Gastrocnemius medialis (tissue), 4 donors: ENCODE results near the gene CFAP97D1. TPM values are rescaled to one million over a fixed set of nuclear protein-coding genes. Genes with fewer than 3 reads are reported as not detected.

Experiments used
- ATAC-seq, 2 donors: fragments of 150-250 bp; one replicate each; pipeline ENCODE4 v1.9.1; 2016
- DNase-seq, 2 donors: peaks; one replicate each; pipeline ENCODE4 v3.0.0-alpha.2; 2019
- H3K27ac ChIP-seq, 4 donors: fragments of 200-600 bp; sonication (generic); 1 replicate in 1 of 4; 2 replicates in 3 of 4; pipeline ENCODE4 v1.5.1; 2016 to 2018; ENCODE audit warnings: mild to moderate bottlenecking in 2 of 4, moderate library complexity in 1 of 4
- H3K27me3 ChIP-seq, 3 donors: fragments of 200-600 bp; sonication (generic) in 2 of 3; 1 replicate in 1 of 3; 2 replicates in 2 of 3; pipeline versions ENCODE4 v1.5.1 to v1.6.0; 2016 to 2019; ENCODE audit warnings: mild to moderate bottlenecking in 1 of 3, moderate library complexity in 1 of 3
- H3K36me3 ChIP-seq, 2 donors: fragments of 200-600 bp; sonication (generic) in 1 of 2; one replicate each; pipeline ENCODE4 v1.5.1; 2017 to 2018
- H3K4me1 ChIP-seq, 2 donors: fragments of 200-600 bp; sonication (generic) in 1 of 2; one replicate each; pipeline ENCODE4 v1.5.1; 2016 to 2017; ENCODE audit warnings: mild to moderate bottlenecking in 2 of 2
- H3K4me3 ChIP-seq, 4 donors: fragments of 200-600 bp; sonication (generic) in 3 of 4; 1 replicate in 1 of 4; 2 replicates in 3 of 4; pipeline ENCODE4 v1.5.1; 2016 to 2019; ENCODE audit warnings: mild to moderate bottlenecking in 2 of 4
- H3K9me3 ChIP-seq, 3 donors: fragments of 200-600 bp; sonication (generic) in 2 of 3; 1 replicate in 1 of 3; 2 replicates in 2 of 3; pipeline ENCODE4 v1.5.1; 2016 to 2019
- CTCF ChIP-seq, 5 experiments: fragments of 450-650 bp in 3 of 5; fragments of 200-600 bp in 2 of 5; sonication (generic) in 2 of 5; IDR thresholded peaks in 4 of 5; conservative IDR thresholded peaks in 1 of 5; 1 replicate in 4 of 5; 2 replicates in 1 of 5; pipeline ENCODE4 v1.5.1; 2016 to 2019; ENCODE audit warnings: antibody characterized with exemption in 5 of 5, mild to moderate bottlenecking in 3 of 5, moderate library complexity in 3 of 5
- POLR2A ChIP-seq, 2 donors: fragments of 450-650 bp; IDR thresholded peaks; one replicate each; pipeline ENCODE4 v1.6.1; 2017; ENCODE audit warnings: antibody characterized with exemption in 2 of 2, mild to moderate bottlenecking in 2 of 2, moderate library complexity in 2 of 2
- in situ Hi-C, 4 donors: fragments of 200-750 bp; cut with MboI; loops; one replicate each; pipeline versions ENCODE4 v1.15.0 to v1.8.0; 2017; ENCODE audit warnings: low sequenced_read_pairs in 4 of 4
- intact Hi-C: fragments of 100-400 bp; cut with DNase I; formaldehyde crosslinking; loops from one replicate; pipeline ENCODE4 v1.15.1; 2023; ENCODE audit warnings: low total_unique reads
- total RNA-seq, 4 donors: library from RNA; depleted of rRNA; stranded (reverse); fragments of >200 nt; gene quantifications; one replicate each; pipeline versions ENCODE4 v1.1.0 to v1.2.3, GENCODE V29; 2016

Gene CFAP97D1
- total RNA-seq, 4 donors from 2014 or later: not detected

GRCh38 chr17:43803758-43804157 lies 23.5 kb downstream of the CFAP97D1 start:
- H3K27me3 ChIP-seq: no peaks in the 10 kb centered on the region
- TF ChIP-seq POLR2A (IDR thresholded peaks at IDR 0.05) (no peak), CTCF (IDR thresholded peaks at IDR 0.05 in 4 of 5, conservative IDR thresholded peaks at IDR 0.05 in 1 of 5) (no peak)
- H3K27ac ChIP-seq: no peak overlapping the region
- H3K4me3 ChIP-seq: no peak overlapping the region
- ATAC-seq (no peak), DNase-seq (no peak)
- H3K4me1 ChIP-seq: no peaks in the 10 kb centered on the region
- H3K9me3 ChIP-seq: no peaks in the 10 kb centered on the region
- intact Hi-C loops: no loop called here
- H3K36me3 ChIP-seq: no peaks in the 10 kb centered on the region
- in situ Hi-C loops: no loop called here

- Histone ChIP-seq H3K27me3 (no peaks in the 10 kb centered on the region), H3K4me1 (no peaks in the 10 kb centered on the region), H3K36me3 (no peaks in the 10 kb centered on the region), H3K27ac (no peak overlapping the region), H3K9me3 (no peaks in the 10 kb centered on the region), H3K4me3 (no peak overlapping the region)
- DNase-seq: no peak
- TF ChIP-seq CTCF (IDR thresholded peaks at IDR 0.05 in 4 of 5, conservative IDR thresholded peaks at IDR 0.05 in 1 of 5) (no peak), POLR2A (IDR thresholded peaks at IDR 0.05) (no peak)
- intact Hi-C loops: no loop called here
- no peak for ATAC-seq
- in situ Hi-C loops: no loop called here
Observed at GRCh38 chr17:43805117-43805516, 24.9 kb downstream of the CFAP97D1 start.

- ATAC-seq: no peak
Observed at GRCh38 chr17:43808076-43808475, 27.8 kb downstream of the CFAP97D1 start.

GRCh38 chr17:43809121-43809520 lies 28.9 kb downstream of the CFAP97D1 start:
- no peak overlapping the region for H3K4me3 ChIP-seq
- TF ChIP-seq POLR2A (IDR thresholded peaks at IDR 0.05) (no peak), CTCF (IDR thresholded peaks at IDR 0.05 in 4 of 5, conservative IDR thresholded peaks at IDR 0.05 in 1 of 5) (no peak)
- H3K9me3 ChIP-seq: no peaks in the 10 kb centered on the region
- no peak for ATAC-seq
- in situ Hi-C loops (no loop called here), intact Hi-C loops (no loop called here)
- no peak for DNase-seq
- H3K27me3 ChIP-seq: no peaks in the 10 kb centered on the region
- no peaks in the 10 kb centered on the region for H3K36me3 ChIP-seq
- H3K4me1 ChIP-seq: no peaks in the 10 kb centered on the region
- no peak overlapping the region for H3K27ac ChIP-seq

More at GRCh38 chr17:43808076-43808475, 27.8 kb downstream of the CFAP97D1 start:
- Histone ChIP-seq H3K4me1 (no peaks in the 10 kb centered on the region), H3K9me3 (no peaks in the 10 kb centered on the region), H3K36me3 (no peaks in the 10 kb centered on the region), H3K27ac (no peak overlapping the region), H3K27me3 (no peaks in the 10 kb centered on the region), H3K4me3 (no peak overlapping the region)
- DNase-seq: no peak
- intact Hi-C loops (no loop called here), in situ Hi-C loops (no loop called here)
- TF ChIP-seq CTCF (IDR thresholded peaks at IDR 0.05 in 4 of 5, conservative IDR thresholded peaks at IDR 0.05 in 1 of 5) (no peak), POLR2A (IDR thresholded peaks at IDR 0.05) (no peak)

- H3K4me1 ChIP-seq: no peaks in the 10 kb centered on the region
- no peak for DNase-seq
- no peak overlapping the region for H3K27ac ChIP-seq
- intact Hi-C loops: no loop called here
- H3K4me3 ChIP-seq: no peak overlapping the region
- TF ChIP-seq POLR2A (IDR thresholded peaks at IDR 0.05) (no peak), CTCF (IDR thresholded peaks at IDR 0.05 in 4 of 5, conservative IDR thresholded peaks at IDR 0.05 in 1 of 5) (no peak)
- in situ Hi-C loops: no loop called here
- H3K36me3 ChIP-seq: no peaks in the 10 kb centered on the region
- H3K27me3 ChIP-seq: no peaks in the 10 kb centered on the region
- no peaks in the 10 kb centered on the region for H3K9me3 ChIP-seq
- ATAC-seq: no peak
Observed at GRCh38 chr17:43810226-43810715, 30.0 kb downstream of the CFAP97D1 start.
